UCSD-AML1 (cell line): ENCODE measurements around the gene FAM53B.

Experiments
- DNase-seq: peaks from one replicate; lab custom pipeline; 2025; ENCODE audit not compliant: unreplicated experiment; lab: John Stamatoyannopoulos, UW

The FAM53B gene

GRCh38 chr10:124602646-124603365 is 141.4 kb downstream of the FAM53B start:
- DNase-seq: no peak

GRCh38 chr10:124602121-124602561 is 142.0 kb downstream of the FAM53B start:
- no peak for DNase-seq

- DNase-seq: no peak
Observed at GRCh38 chr10:124601431-124602120, 142.6 kb downstream of the FAM53B start.

GRCh38 chr10:124601016-124601415 is 143.2 kb downstream of the FAM53B start:
- no peak for DNase-seq

GRCh38 chr10:124600051-124600880 is 143.9 kb downstream of the FAM53B start:
- DNase-seq: no peak

- no peak for DNase-seq
Observed at GRCh38 chr10:124599588-124600050, 144.6 kb downstream of the FAM53B start.

- no peak for DNase-seq
Observed at GRCh38 chr10:124598773-124599587, 145.2 kb downstream of the FAM53B start.

GRCh38 chr10:124598196-124598595 is 146.0 kb downstream of the FAM53B start:
- DNase-seq: no peak

GRCh38 chr10:124597846-124598165 is 146.4 kb downstream of the FAM53B start:
- no peak for DNase-seq

- no peak for DNase-seq
Observed at GRCh38 chr10:124596962-124597845, 147.0 kb downstream of the FAM53B start.

- no peak for DNase-seq
Observed at GRCh38 chr10:124596116-124596785, 147.9 kb downstream of the FAM53B start.

- DNase-seq: no peak
Observed at GRCh38 chr10:124595143-124595883, 148.9 kb downstream of the FAM53B start.

GRCh38 chr10:124594240-124594639 is 149.9 kb downstream of the FAM53B start:
- DNase-seq: no peak

GRCh38 chr10:124593431-124593985 is 150.7 kb downstream of the FAM53B start:
- DNase-seq: no peak

GRCh38 chr10:124592736-124593430 is 151.3 kb downstream of the FAM53B start:
- DNase-seq: no peak

GRCh38 chr10:124592101-124592500 is 152.1 kb downstream of the FAM53B start:
- DNase-seq: no peak

- DNase-seq: no peak
Observed at GRCh38 chr10:124591123-124591495, 153.1 kb downstream of the FAM53B start.
